HG02938 (cell line): ENCODE results near the gene CHD8.
A peak's percentile ranks its signal among the peaks of the same experiment; 100 is the strongest.
"Not testable (repeated sequence)": the region's sequence is repeated elsewhere in the genome, so short reads cannot be mapped to it uniquely, and the experiment has no call there.

Source experiments
- ATAC-seq: cut with Tn5 transposase; IDR thresholded peaks from one replicate; pipeline ENCODE4 v1.9.1; 2021; ENCODE audit warnings: mild to moderate bottlenecking, moderate library complexity; ENCODE audit not compliant: unreplicated experiment

CHD8 gene

GRCh38 chr14:21455912-21456667 is at the start of gene CHD8:
TSS of gene CHD8 (minus strand) at chr14:21456123. CDS start at chr14:21431643, 24,480 bp downstream.
- peak; percentile 95 for ATAC-seq

GRCh38 chr14:21505012-21505553 is 49.2 kb upstream of the CHD8 start:
- ATAC-seq: peak; percentile 77

GRCh38 chr14:21503376-21503775 is 47.5 kb upstream of the CHD8 start:
- no peak for ATAC-seq

DNA sequence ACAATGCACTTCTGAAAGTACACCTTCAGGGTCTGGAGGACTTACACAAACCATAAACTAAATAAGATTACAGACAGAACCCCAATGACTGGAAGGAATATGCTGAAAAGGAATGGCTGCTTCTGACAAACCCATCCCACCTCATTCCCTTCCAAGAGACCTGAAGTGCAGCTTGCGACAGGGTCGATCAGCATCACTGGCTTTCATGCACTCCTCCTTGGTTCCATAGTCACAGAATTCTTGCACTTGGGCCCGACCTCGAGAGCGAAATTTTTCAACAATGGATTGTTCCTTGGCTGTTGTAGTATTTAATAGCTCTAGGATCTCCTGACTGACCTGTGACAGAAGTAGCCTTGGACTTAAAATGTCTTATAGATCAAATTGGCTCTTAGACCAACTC is 45.6 kb upstream of the CHD8 start:
- no peak for ATAC-seq

DNA sequence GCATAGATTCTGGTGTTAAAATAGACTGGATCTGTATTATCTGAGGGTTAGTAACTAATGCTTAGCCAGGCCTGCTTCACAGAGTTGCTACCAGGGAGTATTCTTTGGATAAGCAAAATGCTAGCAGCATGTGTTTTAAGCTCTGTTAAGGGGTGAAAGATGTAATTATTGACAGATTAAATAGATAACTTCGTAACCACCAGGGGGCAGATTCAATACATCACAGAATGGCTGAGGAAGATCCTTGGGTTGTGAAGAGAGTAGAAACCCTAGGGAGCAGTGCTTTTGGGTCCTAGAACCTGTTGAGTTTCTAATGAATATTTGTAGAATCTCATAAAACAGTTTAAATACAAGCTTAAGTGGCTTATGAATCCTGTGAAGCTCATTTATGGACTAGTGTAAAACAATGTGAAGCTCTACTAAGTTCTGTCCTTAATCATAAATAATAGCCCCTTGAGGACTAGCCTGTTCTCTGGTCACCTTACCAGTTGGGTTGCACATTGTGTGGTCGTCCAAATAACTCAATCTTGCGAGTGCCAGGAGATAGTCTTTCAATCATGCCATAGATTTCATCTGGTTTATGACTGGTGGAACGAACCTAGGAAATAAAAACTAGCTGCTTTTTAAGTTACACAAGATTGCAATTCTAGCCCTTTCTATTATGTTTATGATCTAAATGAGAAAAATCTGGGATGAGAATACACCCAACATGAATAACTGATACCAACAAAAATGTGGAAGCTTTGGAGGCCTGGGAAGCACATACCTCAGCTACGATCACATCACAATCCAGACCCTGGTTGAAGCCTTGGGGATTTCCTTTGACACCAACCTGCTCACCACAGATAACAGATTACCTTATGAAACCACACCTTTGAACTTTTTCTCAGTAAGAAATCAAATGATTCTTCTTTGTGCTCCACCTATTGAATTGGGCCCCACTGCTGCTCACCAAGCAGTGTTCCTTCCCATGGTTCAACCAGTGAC is 42.9 kb upstream of the CHD8 start:
- ATAC-seq: no peak

DNA sequence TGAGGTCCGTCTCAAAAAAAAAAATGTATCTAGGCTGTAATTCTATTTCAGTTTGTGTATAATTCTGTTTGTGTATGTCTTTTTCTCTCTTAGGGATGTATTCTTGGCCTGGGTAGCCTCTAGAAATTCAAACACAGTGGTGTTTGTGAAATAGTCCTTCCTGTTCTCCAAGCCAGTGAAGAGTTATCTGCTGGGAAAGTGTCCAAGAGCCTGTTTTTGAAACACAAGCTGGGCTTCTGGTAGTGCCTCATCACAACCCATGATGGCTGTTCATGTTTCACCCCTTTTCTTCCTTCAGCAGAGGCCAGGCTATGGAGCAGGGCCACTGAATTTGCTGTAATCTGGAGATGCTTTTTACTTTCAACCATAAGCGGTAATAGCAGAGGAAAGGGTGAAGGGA is 40.5 kb upstream of the CHD8 start:
- no peak for ATAC-seq

- ATAC-seq: no peak
These were observed 39.2 kb upstream of the CHD8 start for GRCh38 chr14:21494902-21495762.

DNA sequence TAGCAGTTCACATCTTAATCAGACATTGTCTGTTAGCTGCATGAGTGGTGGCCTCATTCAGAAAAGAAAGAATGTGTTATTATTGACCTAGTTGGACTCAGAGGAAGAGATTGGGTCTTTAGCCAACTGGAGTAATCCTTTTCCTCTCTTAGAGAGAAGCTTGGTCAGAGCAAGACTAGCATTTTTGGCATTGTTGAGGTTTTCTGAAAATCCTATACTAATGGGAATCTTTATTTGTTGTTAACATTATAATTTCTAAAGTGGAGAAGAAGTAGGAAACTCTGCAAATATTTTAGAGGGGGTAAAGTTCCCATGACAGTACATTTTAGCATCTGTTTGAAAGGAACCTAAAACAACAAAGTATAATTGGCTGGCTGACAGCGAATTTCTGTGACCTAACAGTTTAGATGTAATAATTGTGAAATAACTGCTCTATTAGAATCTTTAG is 30.7 kb upstream of the CHD8 start:
- ATAC-seq: no peak

GRCh38 chr14:21476925-21477681 is 21.2 kb upstream of the CHD8 start, which contains the start of the genes RAB2B and TOX4:
TSS of gene RAB2B (minus strand) at chr14:21476959. CDS start at chr14:21476872, 87 bp downstream.
TSS of gene TOX4 (plus strand) at chr14:21477195. CDS start at chr14:21477279, 84 bp downstream.
- ATAC-seq: peak; percentile 98

GRCh38 chr14:21476523-21476924 is 20.6 kb upstream of the CHD8 start:
- ATAC-seq: no peak

DNA sequence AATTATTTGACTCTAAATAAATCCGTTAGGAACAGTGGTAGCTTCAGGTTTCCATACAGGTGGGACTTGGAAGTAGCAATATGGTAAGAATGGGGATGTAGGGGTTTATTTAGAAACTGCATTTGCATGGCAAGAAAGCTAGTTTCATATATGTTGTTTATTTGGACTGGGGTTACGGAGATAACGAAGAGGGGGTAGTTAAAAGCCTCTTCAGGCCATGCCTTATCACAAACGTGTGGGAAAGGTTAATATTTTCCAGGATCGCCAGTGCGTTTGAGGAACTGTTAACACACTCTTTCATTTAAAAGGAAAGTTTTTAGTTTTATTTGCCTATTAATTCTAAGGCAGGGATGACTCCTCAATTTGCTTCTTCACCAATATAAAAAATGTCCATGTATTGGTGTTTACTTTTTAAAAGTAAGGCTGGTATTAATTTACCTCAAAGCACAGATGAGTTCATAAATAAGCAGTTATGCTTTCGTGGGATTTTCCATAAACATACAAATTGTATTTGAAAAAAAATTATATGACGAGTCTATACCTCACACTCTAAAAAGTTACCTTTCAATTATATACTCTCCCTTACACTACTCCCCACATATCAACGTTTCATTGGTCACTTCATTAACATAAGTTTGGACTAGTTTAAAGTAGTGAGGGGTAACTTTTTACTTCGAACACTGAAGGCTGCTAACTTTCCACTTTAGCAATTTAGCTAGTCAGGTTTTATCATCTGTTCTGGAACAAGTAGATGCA is 20.0 kb upstream of the CHD8 start:
- ATAC-seq: no peak

- ATAC-seq: no peak
These were observed 11.7 kb upstream of the CHD8 start for GRCh38 chr14:21467616-21468015.

DNA sequence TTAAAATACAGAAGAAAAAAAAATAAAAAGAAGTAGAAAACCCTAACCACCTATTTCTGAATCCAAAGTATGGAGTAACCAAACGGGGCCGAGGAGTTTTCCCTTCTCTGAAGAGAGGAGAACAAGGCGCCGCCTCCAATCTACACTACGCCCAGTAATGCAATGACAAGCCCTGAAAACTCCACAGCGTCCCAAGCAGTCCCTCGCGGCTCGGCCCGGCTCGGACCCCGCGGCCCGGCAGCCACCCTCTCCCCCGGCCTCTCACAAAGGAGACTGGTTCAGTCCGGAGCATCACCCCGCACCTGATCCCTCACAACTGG is 371 bp downstream of the CHD8 start:
- ATAC-seq: no peak

DNA sequence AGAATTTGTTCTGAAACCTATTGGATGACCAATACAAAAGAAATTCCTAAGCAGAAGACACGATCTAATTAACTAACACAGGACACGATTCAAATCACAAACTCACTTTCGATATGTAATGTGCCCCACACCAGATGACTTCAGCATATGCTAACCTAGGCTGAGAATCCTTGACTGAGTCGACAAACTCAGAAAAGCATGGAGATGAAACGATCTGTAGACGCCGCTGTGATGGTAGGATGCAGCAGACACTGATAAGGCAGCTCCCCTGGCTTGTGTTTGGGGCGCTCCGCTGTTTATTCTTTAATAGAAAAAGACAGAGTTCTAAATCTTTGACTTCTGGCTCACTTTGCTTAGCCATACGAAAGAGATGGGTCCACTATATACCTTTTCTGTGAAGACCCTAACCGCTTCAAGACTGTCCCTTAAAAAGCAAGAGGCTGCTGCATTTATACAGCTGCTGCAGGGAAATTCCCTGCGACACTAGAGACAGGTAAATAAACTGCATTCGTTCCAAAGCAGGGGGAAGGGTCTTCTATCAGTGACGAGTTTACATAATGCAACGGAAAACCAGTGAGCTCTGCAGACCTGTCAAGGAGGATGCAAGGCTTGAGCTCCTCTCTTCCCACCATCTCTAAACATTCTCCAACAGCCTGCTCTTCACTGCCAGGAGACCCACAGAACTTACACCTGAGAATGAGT is 929 bp downstream of the CHD8 start:
- no peak for ATAC-seq

GRCh38 chr14:21449899-21450216 is 6.1 kb downstream of the CHD8 start:
- ATAC-seq: no peak

DNA sequence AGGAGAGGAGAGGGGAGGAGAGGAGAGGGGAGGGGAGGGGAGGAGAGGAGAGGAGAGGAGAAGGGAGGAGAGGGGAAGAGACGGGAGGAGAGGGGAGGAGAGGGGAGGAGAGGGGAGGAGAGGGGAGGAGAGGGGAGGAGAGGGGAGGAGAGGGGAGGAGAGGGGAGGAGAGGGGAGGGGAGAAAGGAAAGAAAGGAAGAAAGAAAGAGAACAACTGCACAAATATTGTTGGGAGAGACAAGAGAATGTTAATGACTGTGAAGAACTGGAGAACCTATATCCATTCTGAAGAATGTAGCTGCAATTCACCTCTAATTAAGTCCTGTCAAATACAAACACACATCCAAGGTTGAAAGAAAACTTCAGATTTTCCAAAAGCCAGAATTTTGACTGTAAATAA is 13.3 kb downstream of the CHD8 start:
- not testable (repeated sequence) for ATAC-seq

GRCh38 chr14:21440859-21441258 is 15.1 kb downstream of the CHD8 start:
- no peak for ATAC-seq

- ATAC-seq: peak; percentile 98
These were observed 18.6 kb downstream of the CHD8 start for GRCh38 chr14:21437063-21437901.
